Measurements from ENCODE around the gene HYOU1.

DNA sequence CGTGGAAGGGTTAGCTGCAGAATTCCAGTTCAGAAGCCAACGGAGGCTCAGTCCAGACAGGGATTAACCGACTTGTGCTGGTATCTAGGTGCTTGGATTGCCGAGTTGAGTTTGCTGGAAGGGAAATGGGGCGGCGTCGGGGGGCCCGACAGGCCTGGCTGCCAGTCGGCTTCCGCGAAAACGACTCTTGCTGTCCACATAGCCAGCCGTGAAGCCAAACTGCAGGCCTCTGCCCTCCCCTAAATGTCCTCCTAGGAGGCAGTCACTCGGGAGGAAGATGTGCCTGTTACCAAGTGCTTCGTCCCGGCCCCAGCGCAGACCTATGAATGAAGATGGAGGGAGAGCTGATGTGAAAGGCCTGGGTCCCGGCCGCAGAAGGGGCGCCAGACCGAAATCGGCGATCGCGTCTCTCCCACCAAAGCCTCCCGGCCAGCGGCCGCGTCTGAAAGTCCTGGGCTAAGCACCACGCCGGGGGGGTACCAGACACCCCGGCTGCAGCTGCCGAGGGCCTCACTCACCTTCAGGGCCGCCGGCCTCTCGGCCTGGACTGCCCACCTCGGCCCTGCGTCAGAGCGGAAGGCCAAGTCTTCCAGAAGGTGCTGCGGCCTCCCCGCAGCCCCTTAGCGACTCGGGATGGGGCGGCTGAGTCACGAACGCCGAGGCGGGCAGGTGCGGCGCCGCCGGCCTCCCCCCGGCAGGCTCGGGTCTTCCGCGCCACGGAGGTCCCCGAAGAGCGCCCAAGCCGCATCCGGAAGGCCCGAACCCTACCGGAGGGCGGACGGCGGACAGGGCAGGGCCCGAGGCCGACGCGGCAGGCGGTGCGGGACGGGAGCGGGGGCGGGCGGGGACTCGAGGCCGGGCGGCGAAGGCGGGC, 37.2 kb upstream of the HYOU1 start:
- TF ChIP-seq, protein P1, sequence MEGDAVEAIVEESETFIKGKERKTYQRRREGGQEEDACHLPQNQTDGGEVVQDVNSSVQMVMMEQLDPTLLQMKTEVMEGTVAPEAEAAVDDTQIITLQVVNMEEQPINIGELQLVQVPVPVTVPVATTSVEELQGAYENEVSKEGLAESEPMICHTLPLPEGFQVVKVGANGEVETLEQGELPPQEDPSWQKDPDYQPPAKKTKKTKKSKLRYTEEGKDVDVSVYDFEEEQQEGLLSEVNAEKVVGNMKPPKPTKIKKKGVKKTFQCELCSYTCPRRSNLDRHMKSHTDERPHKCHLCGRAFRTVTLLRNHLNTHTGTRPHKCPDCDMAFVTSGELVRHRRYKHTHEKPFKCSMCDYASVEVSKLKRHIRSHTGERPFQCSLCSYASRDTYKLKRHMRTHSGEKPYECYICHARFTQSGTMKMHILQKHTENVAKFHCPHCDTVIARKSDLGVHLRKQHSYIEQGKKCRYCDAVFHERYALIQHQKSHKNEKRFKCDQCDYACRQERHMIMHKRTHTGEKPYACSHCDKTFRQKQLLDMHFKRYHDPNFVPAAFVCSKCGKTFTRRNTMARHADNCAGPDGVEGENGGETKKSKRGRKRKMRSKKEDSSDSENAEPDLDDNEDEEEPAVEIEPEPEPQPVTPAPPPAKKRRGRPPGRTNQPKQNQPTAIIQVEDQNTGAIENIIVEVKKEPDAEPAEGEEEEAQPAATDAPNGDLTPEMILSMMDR (conservative IDR thresholded peaks at IDR 0.05), result 0 out of 2 replicates have a peak, but pooled peaks have one; percentile 27
- TF ChIP-seq EZH2 (IDR thresholded peaks at IDR 0.05; ENCODE audit: low read depth), result no peak
